PFSK-1 (cell line): ENCODE data around the gene TLR6.

Experiments
- POLR2AphosphoS5 ChIP-seq: IDR thresholded peaks from 2 replicates; pipeline ENCODE4 v1.6.1; 2012; ENCODE audit warnings: low read depth, mild to moderate bottlenecking, control low read depth, low read length, moderate library complexity
- SIN3A ChIP-seq: IDR thresholded peaks from 2 replicates; pipeline ENCODE4 v1.6.1; 2012; ENCODE audit warnings: mild to moderate bottlenecking, low read length, moderate library complexity, borderline replicate concordance; ENCODE audit not compliant: insufficient read depth
- TAF1 ChIP-seq: IDR thresholded peaks from 2 replicates; pipeline ENCODE4 v1.6.1; 2012; ENCODE audit warnings: low read length, control low read depth, borderline replicate concordance; ENCODE audit not compliant: insufficient read depth

DNA sequence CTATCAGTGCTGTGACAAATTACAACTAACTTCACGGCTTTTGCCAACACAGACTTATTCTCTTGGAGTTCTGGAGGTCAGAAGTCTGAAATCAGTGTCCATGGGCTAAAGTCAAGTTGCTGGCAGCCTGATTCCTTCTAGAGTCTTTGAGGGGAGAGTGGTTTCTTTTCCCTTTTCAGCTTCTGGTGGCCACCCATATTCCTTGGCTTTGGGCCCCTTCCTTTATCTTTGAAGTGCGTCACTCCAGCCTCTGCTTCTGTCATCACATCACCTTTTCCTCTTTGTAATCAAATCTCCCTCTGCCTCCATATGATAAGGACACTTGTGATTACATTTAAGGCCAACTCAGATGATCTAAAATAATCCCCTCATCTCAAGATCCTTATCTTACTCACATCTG lies 20.0 kb upstream of the TLR6 start:
- TF ChIP-seq SIN3A (no peak), TAF1 (no peak), POLR2AphosphoS5 (no peak)
